ENCODE data around the gene FBXO36.
"Not testable (repeated sequence)": the region's sequence is repeated elsewhere in the genome, so short reads cannot be mapped to it uniquely, and the experiment has no call there.

FBXO36 gene, protein sequence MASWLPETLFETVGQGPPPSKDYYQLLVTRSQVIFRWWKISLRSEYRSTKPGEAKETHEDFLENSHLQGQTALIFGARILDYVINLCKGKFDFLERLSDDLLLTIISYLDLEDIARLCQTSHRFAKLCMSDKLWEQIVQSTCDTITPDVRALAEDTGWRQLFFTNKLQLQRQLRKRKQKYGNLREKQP

GRCh38 chr2:229922449-229923386 is at the start of gene FBXO36:
FBXO36 (plus strand) TSS chr2:229922503; CDS start chr2:229922514, 11 bp downstream.
- peak; percentile 79 to 82 for DNase-seq (ENCODE audit: low read depth in 1 of 2, low spot score in 1 of 2)

DNA sequence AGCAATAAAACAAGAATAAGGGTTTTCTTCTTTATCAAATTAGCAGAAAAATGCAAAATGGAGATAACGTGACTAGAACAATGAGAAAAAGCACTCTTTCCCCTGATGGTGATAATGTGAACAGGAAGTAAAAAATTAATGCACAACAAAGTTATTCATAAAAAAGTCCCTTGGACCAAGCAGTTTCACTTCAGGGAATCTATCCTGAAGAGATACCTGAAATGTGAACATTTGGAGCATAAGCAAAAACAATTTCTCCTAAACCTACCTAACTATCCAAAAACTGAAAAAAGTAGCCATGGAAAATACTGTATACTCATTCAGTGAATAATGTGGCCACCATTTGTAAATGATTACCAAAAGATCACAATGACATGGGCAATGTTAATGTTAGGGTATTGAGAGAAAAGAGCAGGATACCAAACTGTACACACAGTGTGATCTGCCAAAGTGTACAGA is 49.2 kb upstream of the FBXO36 start:
- DNase-seq (ENCODE audit: low read depth in 1 of 2, low spot score in 1 of 2) = no peak

DNA sequence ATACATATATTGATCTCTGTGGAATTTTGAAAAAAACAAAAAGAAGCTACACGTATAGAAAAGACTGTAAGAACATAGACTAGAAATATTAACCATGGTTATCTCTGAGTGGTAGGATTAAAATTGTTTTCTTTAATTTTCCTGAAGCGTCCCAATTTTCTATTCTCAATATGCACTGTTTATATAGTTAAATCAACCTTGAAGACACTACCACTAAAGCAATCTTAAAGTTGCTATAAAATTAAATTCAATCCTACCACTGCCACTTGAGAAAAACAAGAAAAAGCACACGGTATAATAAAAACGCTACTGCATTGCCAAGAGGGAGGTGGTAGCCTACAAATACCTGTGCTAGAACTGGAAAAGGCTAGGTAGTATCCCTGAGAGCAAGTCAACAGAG is 47.7 kb upstream of the FBXO36 start:
- no peak for DNase-seq (ENCODE audit: low read depth in 1 of 2, low spot score in 1 of 2)

DNA sequence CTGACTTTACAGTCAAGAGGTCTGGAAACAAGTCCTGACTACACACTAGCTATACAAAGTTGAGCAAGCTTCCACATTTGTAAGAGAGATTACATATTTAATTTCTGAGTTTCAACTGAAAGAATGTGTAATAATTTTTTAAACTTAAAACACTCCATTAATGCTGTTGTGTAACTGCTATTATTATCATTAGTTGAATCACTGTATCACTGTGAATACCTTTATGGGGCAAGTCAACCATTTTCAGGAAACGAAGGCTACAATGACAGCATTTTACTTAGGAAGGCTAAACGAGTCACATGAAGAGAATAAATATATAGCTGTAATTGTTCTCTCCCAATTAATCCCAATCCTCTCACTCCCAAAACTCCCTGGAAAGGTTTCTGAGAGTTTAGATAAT is 46.8 kb upstream of the FBXO36 start:
- DNase-seq (ENCODE audit: low read depth in 1 of 2, low spot score in 1 of 2) = no peak

DNA sequence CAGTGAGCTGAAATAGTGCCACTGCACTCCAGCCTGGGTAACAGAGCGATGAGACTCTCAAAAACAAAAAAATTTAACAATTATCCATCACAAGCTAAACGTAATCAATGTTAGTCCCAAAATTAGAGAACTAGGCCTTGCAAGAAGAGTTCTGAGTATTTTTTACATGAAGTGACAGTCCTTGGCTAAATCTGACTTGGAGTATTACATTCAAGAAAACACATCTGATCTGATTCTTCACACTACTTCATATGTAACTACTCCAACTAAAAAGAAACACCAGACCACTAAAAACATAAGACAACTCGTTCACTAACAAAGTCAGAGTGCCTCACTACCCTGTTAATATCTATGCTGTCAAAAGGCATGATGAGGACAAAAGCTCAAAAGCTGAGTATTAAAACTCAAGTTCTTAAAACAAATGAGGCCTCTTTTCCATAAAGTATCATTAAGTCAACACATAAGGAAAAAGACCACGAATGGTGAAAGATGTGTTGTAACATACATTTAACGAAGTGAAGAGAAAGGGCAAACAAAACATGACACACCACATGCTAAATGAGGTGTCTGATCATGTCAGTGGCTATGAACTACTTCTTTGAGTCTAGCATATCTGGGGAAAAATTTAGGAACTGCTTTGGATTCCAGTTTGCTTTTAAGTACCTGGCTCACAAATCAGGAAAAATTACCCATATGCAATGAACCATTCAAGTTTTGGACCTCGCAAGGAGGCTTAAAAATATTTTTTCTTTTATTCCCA is 42.9 kb upstream of the FBXO36 start:
- no peak for DNase-seq (ENCODE audit: low read depth in 1 of 2, low spot score in 1 of 2)

- DNase-seq (ENCODE audit: low read depth in 1 of 2, low spot score in 1 of 2) = no peak
Measured at GRCh38 chr2:229880892-229881586, 41.3 kb upstream of the FBXO36 start.

DNA sequence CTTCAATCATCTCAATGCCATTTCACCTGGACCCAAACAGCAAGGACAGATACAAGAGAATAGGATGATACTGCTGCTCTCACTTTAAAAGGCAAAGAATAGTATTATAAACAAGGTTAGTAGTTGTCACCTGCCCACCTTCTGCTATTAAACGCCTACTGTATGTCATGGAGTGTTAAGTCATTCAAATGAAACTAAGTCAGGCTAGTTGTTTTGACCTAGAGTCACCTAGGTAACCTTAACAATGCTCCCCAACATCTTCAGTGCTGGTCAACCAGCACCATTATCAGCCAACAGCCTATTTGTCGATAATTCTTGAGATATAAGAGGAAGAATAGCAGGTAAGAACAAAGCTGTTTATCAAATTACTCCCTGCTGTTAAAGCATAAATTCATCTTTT is 39.7 kb upstream of the FBXO36 start:
- no peak for DNase-seq (ENCODE audit: low read depth in 1 of 2, low spot score in 1 of 2)

- no peak for DNase-seq (ENCODE audit: low read depth in 1 of 2, low spot score in 1 of 2)
Measured at GRCh38 chr2:229884775-229885699, 37.3 kb upstream of the FBXO36 start.

- no peak for DNase-seq (ENCODE audit: low read depth in 1 of 2, low spot score in 1 of 2)
Measured at GRCh38 chr2:229887441-229887840, 34.9 kb upstream of the FBXO36 start.

DNA sequence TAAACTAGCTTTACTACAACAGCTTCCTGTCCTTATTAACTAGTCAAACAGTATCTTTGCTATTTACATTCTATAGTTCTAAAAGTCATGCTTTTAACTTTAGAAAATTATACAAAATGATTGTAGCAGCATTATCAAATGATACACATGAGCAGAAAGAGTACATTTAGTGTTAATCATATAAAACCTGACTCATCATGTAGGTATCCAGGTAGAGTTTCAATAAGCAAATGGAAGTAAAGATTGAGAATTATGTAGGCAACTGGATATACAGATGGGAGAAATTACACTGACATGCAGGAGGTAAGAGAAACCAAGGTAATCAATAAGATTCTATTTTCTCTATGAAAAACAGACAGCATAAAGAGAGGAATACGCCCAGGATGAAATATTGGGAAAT is 34.3 kb upstream of the FBXO36 start:
- no peak for DNase-seq (ENCODE audit: low read depth in 1 of 2, low spot score in 1 of 2)

DNA sequence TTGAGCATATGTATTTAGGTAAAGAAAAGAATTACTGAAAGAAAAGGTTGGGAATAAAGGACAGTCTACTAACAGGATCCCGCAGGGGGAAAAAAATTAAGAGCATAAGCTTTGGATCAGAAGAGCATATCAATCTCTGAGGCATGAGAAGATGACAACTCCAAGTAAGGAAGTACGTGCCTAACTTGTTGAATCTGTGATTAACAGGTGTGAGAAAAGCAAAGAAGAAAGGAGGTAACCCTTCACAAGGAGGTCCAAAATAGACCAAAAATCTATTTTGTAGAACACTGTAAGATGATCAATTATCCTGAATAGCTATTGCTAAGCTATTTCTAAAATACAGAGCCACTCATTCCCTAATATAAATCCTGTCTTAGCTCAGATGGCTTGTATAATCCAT is 33.3 kb upstream of the FBXO36 start:
- DNase-seq (ENCODE audit: low read depth in 1 of 2, low spot score in 1 of 2) = no peak

DNA sequence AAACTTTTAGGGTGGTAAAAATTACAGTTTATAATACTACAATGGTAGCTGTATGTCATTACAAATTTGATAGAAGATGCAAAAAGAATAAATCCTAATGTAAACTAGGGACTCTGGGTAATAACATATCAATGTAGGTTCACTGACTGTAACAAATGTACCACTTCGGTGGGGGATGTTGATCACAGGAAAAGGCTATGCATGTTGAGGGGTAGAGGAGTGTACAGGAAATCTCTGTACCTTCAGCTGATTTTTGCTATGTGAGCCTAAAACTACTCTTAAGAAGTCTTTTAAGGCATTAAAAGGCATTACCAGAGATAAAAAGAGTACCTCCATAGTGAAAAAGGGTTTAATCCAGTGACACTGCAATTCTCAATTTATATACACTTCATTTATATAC is 25.4 kb upstream of the FBXO36 start:
- no peak for DNase-seq (ENCODE audit: low read depth in 1 of 2, low spot score in 1 of 2)

DNA sequence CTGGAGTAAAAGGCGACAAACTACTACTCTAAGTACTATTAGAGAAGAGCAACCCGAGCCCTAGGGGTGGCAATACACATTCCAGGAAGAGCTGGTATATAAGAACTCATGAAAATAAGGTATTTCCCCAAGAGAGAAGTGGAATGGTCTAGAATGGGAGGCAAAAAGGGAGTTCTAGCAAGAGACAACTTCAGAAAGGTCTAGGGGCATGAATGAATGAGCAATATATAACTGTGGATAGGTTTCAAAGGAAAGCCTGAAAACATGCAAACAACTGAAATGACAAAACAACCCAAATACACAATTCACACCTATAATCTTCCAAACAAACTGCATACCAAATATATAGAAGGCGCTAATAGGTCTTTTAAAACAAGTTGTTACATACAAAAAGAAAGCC is 22.7 kb upstream of the FBXO36 start:
- no peak for DNase-seq (ENCODE audit: low read depth in 1 of 2, low spot score in 1 of 2)

- DNase-seq (ENCODE audit: low read depth in 1 of 2, low spot score in 1 of 2) = no peak
Measured at GRCh38 chr2:229900012-229900411, 22.3 kb upstream of the FBXO36 start.

- DNase-seq (ENCODE audit: low read depth in 1 of 2, low spot score in 1 of 2) = not testable (repeated sequence)
Measured at GRCh38 chr2:229900514-229900913, 21.8 kb upstream of the FBXO36 start.

DNA sequence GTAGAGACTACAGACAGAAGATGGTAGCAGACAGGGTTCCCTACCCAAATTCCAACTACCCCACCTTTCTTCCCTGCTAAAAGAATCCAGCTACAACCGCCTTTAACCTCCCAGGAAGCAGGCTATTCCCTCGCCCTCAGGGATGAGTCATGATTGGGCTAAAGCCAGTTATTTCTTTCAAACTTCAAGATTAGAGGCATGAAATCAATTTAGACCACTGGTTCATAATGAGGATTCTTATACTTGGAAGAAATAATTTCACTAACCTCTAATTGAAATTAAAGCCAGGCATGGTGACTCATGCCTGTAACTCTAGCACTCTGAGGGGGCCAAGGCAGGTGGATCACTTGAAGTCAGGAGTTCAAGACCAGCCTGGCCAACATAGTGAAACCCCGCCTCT is 20.5 kb upstream of the FBXO36 start:
- DNase-seq (ENCODE audit: low read depth in 1 of 2, low spot score in 1 of 2) = no peak

DNA sequence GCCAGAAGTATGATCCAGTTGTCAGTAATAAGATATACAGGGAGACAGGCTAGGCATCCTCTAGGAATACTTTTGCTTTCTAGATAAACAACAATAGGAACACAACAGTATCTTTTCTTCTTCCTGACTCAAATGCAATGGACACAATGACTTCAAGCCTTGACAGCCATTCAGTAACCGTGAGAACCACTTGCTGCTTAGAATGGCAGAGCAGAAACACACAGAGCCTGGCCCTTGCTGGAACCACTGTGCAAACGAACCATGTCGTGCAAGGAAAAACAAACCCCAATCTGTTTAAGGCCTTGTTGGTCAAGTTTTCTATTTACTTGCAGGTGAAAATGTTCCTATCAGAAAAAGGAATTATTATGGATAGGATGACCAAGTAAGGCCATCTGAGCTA is 19.3 kb upstream of the FBXO36 start:
- DNase-seq (ENCODE audit: low read depth in 1 of 2, low spot score in 1 of 2) = no peak

DNA sequence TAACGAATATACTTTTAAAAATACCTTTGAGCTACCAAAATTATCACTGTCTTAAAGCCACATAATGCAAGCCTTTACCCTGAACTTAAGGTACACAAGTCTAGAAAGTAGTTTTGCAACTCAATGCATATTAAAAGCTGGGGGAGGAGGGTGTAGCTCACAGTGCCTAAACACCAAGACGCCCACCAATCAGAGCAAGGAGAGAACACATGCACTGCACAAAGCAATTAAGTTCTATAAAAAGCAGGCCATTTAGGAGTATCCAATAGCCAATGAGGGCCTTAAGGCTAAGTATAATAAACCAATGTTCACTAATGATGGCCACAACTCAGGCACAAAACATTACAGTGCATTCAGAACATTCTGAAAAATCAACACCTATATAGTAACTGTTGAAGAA is 16.7 kb upstream of the FBXO36 start:
- DNase-seq (ENCODE audit: low read depth in 1 of 2, low spot score in 1 of 2) = no peak

DNA sequence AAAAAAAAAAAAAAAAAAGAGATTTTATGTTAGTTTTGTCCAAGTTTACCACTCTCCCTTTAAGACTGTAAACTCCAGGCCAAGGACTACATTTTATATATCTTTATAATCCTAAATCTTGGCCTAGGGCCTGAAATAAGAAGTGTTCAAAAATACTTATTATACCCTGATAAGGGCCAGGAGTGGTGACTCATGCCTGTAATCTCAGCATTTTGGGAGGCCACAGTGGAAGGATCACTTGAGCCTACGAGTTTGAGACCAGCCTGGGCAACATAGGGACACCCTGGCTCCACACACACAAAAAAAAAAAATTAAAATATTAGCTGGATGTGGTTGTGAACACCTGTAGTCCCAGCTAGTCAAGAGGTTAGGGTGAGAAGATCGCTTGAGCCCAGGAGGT is 13.2 kb upstream of the FBXO36 start:
- no peak for DNase-seq (ENCODE audit: low read depth in 1 of 2, low spot score in 1 of 2)

All from stimulated activated CD4-positive, alpha-beta T cell treated with anti-CD3 and anti-CD28 coated beads, Interleukin-15, amount 100 ng/mL, for 1 hour (primary cell).